Measurements from ENCODE around the gene TIPIN.
"Not testable (repeated sequence)": the region's sequence is repeated elsewhere in the genome, so short reads cannot be mapped to it uniquely, and the experiment has no call there.

TIPIN gene

GRCh38 chr15:66387163-66388042 lies 30.9 kb upstream of the TIPIN start:
- DNase-seq (ENCODE audit: low read depth), result peak; percentile 74
- TF ChIP-seq CTCF (IDR thresholded peaks at IDR 0.05; ENCODE audit: low read depth, low read length) (no peak), POLR2A (IDR thresholded peaks at IDR 0.05; ENCODE audit: extremely low read depth, insufficient read length) (no peak), MYC (IDR thresholded peaks at IDR 0.05; ENCODE audit: low read depth, low read length) (no peak), MAX (IDR thresholded peaks at IDR 0.05; ENCODE audit: low read depth, low read length) (no peak)
- H3K4me3 ChIP-seq (ENCODE audit: low read depth, low read length), result peak overlapping the region; percentile 87

- peak; percentile 97 for DNase-seq (ENCODE audit: low read depth)
- TF ChIP-seq MAX (IDR thresholded peaks at IDR 0.05; ENCODE audit: low read depth, low read length), result peak; percentile 85
- TF ChIP-seq POLR2A (IDR thresholded peaks at IDR 0.05; ENCODE audit: extremely low read depth, insufficient read length), result peak; percentile 81
- TF ChIP-seq MYC (IDR thresholded peaks at IDR 0.05; ENCODE audit: low read depth, low read length), result peak; percentile 91
- TF ChIP-seq CTCF (IDR thresholded peaks at IDR 0.05; ENCODE audit: low read depth, low read length), result peak; percentile 58
- H3K4me3 ChIP-seq (ENCODE audit: low read depth, low read length), result peak within 1 kb of the TSS; percentile 87
Measured at GRCh38 chr15:66386204-66387123, 30.0 kb upstream of the TIPIN start, which contains the start of gene MAP2K1. TSS of gene MAP2K1 (plus strand) at chr15:66386912. CDS start at chr15:66387348, 436 bp downstream.

- H3K4me3 ChIP-seq (ENCODE audit: low read depth, low read length); DNase-seq (ENCODE audit: low read depth): not testable (repeated sequence)
Measured at GRCh38 chr15:66381376-66381775, 24.9 kb upstream of the TIPIN start.

GRCh38 chr15:66378814-66379430 lies 22.4 kb upstream of the TIPIN start:
- no peak for DNase-seq (ENCODE audit: low read depth)
- no peak for TF ChIP-seq MAX (IDR thresholded peaks at IDR 0.05; ENCODE audit: low read depth, low read length)
- TF ChIP-seq MYC (IDR thresholded peaks at IDR 0.05; ENCODE audit: low read depth, low read length), result no peak
- no peak for TF ChIP-seq CTCF (IDR thresholded peaks at IDR 0.05; ENCODE audit: low read depth, low read length)
- TF ChIP-seq POLR2A (IDR thresholded peaks at IDR 0.05; ENCODE audit: extremely low read depth, insufficient read length), result no peak
- H3K4me3 ChIP-seq (ENCODE audit: low read depth, low read length), result no peak overlapping the region

GRCh38 chr15:66374179-66374578 lies 17.7 kb upstream of the TIPIN start:
- TF ChIP-seq CTCF (IDR thresholded peaks at IDR 0.05; ENCODE audit: low read depth, low read length) (no peak), MYC (IDR thresholded peaks at IDR 0.05; ENCODE audit: low read depth, low read length) (no peak), MAX (IDR thresholded peaks at IDR 0.05; ENCODE audit: low read depth, low read length) (no peak), POLR2A (IDR thresholded peaks at IDR 0.05; ENCODE audit: extremely low read depth, insufficient read length) (no peak)
- no peak for DNase-seq (ENCODE audit: low read depth)
- H3K4me3 ChIP-seq (ENCODE audit: low read depth, low read length), result no peak overlapping the region
